CD4-positive, alpha-beta T cell treated with Interleukin-6 for 4 hours (primary cell): ENCODE results near the gene CACNA2D3.

Experiments used
- DNase-seq: peaks from one replicate; pipeline ENCODE4 v3.0.0-alpha.2; 2020; ENCODE audit warnings: mixed read lengths

Gene CACNA2D3

DNA sequence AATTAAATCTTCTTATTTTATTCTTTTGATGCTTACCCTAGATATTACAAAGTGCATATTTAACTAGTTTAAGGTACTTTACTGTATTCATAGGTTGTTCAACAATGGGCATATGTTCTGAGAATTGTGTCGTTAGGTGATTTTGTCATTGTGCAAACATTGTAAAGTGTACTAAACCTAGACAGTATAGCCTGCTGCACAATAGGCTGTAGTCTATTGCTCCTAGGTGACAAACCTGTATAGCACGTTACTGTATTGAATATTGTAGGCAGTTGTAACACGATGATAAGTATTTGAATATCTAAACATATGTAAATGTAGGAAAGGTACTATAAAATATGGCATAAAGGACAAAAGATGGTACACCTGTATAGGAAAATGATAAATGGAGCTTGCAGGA lies 100.7 kb downstream of the CACNA2D3 start:
- DNase-seq = no peak

DNA sequence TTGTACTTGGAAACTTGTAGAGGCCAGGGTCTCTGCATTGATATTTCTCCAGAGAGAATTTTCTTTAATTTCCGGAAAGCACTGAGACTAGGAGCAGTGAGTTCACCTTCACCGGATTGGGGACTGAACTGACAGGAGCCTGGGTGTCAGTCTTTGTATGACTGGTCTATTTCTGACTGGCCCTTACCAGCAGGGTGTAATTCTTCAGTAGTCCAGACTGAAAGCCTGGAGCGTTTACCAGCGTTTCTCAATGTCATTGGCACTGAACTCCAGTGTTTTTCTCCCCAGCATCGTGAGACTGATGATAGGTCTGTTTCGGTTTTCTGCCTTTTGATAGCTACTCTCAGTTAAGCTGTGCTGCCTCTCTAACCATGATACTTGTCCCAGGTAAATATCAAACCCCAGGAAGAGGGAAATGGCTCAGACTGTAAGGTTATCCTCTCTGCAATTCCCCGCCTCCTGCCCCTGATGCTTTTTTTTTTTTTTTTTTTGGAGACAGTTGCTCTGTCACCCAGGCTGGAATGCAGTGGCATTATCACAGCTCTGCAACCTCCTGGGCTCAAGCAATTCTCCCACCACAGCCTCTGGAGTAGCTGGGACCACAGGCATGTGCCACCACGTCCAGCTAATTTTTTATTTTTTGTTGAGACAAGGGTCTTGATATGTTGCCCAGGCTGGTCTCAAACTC lies 103.6 kb downstream of the CACNA2D3 start:
- DNase-seq = no peak

DNA sequence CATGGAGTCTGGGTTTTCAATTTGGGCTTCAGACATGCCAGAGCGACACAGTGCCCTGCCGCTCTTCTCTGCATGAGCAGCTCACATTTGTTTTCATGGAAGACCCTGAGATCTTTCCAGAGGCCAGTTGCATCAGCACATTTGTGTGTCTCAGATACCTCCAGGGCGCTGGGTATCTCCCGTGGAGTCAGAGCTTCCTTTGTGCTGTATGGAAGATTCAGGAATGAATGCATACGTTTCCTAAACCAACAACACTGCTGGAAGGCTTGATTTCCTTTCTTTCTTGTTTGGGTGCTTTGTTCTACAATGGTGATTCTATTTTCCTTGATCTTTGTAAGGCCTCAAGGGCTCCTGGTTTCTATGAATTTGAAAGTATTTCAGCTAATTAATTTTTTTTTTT lies 106.5 kb downstream of the CACNA2D3 start:
- no peak for DNase-seq

DNA sequence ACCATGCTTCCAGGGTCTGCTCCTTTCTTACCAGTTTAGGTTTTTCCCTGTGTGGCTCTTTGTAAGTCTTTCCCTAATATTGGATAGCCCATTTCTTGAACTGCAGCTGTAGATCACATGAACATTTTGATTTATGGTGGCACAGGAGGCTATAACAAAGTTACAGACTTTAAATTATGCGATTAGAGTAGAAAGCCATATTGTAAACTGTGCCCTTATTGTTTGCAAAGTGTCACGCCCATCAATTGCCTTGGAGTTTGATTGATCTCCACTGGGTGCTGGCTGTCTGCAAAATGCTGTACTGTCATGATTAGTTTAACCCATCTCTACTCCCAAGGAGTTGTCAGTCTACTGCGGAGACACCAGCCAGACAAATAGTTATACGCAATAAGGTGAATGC lies 110.3 kb downstream of the CACNA2D3 start:
- no peak for DNase-seq

DNA sequence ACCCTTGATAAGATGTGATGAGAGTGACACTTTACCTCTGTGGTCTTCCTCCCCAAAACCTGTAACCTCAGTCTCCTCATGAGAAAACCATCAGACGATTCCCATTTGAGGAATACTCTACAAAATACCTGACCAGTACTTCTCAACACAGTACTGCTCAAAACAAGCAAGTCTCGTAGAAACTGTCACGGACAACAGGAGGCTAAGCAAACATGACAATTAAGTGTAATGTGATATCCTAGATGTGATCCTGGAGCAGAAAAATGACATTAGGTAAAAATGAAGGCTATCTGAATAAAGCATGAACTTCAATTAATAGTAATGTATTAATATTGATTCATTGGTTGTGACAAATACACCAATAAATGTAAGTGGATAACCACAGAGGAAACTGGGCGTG lies 113.6 kb downstream of the CACNA2D3 start:
- no peak for DNase-seq

DNA sequence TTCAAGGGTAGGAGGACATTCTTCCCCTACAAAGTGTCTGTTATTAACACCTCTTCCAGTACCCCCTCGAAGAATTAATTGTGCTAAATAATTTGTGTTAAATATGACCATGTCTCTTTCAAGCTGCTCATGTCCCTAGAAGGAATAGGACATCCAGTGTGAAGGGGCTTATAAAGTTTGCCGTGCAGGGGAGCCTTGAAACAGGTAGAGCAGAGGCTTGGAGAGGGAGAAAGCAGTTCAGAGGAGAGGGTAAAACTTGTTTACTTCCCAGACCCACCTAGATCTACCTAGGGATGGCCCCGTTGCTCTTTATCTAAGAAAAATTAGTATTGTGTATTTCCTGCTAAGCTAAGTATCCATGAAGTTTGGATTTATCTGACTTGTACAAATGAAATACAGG lies 114.8 kb downstream of the CACNA2D3 start:
- no peak for DNase-seq

DNA sequence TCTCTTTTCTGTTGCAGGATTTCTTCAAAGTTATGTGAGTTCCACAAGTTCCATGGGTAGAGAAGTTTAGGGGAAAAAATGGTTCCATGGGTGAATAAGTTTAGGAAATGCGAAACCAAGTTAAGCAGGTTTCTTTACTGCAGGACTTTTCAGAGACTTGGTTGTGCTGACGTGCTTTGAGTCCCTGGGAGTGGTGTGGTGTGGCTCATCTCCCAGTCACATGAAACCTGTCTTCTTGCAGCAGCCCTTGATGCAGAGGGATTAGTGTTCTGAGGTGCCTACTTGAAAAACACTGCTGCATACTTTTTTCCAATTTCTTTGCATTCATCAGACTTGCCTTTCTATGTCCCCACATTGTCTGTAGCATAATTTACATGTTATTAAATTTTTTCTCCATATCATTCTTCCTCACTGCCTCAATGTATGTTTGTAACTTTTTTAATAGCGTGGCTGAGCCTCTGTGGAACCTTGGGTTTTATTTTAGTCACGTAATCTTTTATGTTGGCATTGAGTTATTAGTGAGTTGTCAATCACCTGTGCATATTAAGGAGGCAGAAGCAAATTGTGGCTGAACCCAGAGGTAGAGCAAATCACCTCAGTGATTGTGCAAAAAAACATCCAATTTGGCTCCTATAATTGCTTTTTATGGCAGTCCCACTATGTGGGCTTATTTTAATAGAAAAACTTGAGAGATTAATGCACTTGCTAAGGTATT lies 115.6 kb downstream of the CACNA2D3 start:
- no peak for DNase-seq

DNA sequence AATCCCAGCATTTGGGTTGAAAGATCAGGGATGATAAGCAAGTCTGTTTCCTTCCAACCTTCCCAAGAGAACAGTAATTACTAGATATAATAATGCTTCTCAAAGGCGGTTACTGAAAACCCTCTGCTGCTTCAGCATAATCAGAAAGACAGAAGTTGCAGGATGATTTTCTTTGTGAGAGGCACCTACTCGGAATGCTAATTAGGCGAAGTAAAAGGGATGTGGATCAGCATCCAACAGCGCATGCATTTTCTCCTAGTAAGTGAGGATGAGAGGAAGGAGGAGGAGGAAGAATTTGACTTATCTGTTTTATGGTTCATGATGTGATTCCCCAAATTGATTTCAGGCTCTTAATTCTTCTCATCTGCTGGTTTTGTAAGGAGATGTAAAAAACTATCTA lies 118.0 kb downstream of the CACNA2D3 start:
- DNase-seq = no peak

DNA sequence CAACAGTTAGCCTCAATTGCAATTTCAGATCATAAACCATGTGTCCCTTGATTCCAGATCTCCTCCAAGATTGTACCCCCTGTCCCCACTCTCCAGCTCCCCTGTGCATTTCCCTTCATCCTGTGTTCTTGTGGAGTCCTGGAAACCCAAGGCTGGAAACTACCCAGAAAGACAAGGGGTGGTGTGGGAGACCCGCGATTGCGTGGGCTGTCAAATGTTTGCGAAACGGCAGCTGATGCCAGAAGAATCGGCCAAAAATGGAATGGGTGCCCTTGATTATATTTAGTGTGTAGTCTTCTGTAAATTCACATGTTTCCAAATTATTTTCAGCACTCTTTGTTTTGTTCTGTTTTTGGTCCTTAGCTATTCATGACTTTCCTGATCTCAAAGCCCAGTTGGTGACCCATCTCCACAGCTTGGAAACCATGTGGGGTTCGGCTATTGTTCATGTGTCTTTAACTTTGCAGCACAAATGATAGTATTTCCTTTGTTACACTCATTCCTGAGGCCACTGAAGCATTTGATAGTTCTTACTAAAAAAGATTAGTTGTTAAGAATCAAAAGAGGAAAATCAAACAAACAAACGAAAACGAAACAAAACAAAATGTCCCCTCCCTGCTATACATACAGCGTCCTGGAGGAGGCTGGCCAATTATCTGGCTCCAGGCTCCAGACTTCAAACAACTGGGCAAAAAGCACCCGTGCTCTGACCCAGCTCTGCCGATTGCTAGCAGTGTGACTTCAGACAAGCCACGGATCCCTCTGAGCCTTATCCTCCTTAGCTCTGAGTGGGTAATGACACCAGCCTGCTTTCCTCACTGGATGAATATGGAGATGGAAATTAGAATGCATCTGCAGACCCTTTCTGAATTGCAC lies 120.9 kb downstream of the CACNA2D3 start:
- DNase-seq = no peak

DNA sequence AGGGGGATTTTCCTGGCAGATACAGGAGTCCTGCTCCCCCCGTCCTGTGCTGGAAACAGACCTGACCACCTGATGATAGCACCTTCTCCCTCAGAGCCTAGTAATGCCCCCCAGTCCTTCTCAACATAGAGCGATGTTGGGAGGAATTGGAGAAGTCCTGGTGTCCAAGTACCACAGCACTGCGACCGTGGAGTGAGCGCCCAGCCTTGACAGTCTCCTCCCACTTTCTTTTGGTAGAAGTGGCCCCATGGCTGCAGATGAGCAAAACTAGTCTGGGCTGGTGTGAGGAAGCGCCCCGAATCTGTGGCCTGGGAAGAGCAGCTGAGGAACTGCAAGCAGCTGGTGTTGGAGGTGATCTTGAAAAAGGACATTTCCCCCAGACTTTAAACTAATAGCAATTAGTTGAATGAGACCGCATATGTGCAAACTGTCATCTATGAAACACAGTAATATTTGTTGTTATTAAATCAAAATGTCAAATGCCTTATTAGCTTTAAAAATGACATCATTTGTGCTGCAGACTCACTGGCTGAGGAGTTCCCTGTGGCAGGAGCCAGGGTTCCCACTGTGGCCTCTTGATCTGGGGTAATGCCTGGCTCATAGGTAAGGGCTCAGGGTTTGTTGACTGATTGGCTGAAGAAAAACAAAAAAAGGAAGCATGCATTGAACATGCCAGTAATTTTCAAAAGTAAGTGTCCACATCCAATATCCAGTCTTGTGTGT lies 121.8 kb downstream of the CACNA2D3 start:
- no peak for DNase-seq

DNA sequence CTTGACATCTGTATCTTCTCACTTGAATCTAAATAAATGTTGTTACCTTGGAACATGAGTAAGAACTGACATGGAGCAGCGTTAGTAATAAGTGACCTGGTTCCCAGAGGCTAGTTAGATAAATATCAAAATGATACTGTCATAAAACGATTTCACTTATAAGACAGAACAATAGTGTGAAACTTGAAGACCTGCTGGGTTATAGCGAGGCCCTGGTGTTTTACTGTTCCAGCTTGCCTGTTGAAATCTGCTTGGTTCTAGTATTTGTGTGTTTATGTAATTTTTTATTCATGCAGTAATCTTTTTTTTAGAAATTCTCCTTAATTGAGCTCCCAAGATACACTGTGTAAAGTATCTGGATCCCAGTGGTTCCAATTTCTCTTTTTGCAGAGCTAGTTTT lies 129.4 kb downstream of the CACNA2D3 start:
- DNase-seq = no peak

DNA sequence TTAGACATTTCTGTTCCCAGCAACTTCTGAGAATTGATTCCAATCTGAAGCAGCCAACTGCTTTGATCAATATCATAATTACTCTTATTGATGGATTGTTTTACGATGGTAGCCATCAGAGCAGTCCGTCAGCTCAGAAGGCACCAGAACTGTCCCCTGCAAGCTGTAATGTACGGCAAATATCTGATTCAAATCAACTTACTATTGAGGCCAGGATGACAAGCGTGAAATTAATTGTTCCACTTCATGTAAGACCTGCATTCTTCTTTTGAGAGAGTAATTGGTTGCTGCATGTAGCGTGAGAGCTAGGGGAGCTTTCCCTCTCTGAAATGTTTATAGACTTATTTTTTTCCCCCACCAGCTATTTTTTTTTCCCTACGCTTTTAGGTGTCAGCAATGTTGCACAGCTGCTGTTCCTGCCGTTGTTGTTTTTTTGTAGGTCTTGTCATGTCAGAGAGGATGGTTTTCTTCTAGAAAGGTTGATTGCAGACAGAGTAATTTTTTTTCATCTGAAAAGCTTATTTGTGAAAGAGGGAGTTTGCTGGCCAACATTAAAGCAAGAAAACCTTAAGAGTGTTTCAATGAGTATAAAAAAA lies 134.9 kb downstream of the CACNA2D3 start:
- no peak for DNase-seq

DNA sequence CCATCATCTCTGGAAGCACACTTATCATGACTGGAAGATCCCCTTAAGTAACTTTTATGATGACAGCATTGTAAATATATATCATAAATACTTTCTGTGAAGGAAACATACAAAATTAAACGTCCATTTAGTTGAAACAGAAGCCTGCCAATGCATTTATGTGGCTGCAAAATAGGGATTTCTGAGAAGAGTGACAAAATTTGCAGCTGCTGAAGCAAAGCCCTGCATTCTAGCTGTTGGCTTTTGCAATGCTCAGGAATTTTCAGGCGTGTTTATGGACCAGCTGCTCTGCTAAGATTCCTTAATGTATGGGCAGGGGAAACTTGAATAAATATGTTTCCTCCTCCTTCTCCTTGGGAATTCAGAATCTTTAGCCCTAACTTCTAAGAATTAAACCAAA lies 137.3 kb downstream of the CACNA2D3 start:
- no peak for DNase-seq

DNA sequence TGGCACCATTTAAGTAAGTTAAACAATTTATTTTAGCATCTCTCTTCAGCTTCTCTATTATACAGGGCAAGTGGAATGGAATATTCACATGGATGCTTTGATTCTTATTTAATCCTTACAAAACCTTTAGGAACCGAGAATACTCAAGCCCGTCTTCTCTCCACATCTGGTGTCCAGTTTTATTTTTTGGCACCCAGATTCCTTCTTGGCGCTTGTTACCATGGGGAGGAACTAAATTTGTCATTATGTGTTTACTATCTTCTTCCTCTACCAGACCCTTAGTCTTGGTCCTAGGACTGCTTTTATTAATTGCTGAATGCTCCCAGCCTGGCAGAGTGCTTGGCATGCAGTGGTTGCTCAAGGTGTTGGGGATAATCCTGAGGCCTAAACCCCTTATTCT lies 138.8 kb downstream of the CACNA2D3 start:
- no peak for DNase-seq

DNA sequence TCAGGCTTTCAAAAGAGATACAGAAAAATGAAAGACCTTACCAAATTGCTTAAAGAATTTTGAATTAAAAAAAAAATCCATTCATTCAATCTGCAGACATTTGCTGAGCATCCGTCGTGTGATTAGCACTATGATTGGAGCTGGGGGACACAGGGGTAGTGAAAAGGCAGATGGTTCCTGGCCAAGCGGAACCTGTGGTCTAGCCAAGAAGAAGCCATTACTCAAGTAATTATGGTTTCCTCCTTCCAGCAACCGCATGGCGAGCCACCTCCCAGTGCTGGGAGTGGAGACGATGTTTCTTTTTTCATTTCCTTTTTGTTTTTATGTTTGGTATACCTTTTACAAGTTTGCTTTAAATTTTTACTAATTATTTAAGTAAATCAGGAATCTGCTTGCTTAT lies 140.2 kb downstream of the CACNA2D3 start:
- DNase-seq = no peak

DNA sequence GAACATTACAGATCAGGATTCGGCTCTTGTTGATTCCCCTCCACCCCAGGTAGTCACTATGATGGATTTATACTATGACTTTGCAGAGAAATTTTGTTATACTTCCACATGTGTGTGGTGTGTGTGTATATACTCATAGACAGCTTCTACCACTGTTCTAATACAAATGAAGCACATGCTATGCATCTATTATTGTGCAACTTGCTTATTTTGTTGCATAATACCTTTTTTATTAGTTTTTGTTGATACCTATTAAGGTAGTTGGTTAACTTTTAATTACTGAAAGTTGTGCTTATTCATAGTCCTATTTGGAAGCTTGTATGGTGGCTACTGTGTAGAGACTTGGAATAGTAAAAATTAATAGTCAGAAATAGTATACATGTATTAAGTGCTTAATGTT lies 140.6 kb downstream of the CACNA2D3 start:
- DNase-seq = no peak

DNA sequence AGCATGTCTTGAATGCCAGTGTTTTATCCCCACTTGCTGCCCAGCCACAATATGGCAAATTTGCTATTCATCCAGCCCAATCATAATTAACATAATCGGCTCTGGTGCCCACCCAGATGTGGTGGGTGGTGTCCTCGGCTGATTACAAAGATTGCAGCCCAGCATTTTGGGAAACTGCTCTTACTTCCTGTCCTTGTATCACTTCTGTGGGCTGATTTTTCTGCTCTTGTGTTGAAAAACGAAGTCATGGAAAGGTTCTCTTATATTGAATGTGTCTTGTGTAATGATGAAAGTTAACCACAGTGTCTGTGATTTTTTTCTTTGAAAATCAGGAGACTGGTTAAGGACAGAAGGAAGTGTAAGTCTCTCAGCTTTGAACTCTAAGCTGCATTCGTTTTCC lies 141.7 kb downstream of the CACNA2D3 start:
- DNase-seq = no peak

DNA sequence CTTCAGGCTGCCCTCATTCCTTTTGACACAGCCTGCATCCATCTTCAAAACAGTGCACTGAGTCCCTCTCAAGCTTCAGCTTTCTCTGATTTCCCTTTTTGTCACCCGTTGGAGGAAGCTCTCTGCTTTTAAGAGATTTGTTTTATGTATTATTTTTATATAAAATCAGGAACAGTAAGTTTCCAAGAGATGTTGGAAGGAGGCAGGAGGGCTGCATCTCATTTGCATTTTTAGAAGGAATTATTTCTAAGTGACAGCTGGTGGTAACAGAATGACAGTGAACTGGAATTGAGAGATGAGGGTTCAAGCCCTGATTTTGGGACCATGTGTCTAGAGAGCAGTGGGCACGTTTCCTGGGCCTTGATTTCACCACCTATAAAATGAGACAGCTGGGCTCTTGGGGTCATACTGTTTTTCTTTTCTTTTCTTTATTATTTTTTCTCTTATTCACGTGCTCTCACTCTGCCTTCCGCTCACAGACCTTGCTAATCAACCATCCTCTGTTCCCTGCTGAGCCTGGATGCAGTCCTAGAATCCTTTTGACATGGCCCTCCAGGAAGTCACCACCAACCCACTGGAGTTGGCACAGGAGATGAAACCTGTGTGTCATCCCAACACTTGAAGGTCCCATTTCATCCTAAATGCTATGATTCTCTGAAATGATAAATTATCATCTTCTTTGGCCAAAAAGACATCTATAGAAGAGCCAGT lies 148.6 kb downstream of the CACNA2D3 start:
- no peak for DNase-seq

DNA sequence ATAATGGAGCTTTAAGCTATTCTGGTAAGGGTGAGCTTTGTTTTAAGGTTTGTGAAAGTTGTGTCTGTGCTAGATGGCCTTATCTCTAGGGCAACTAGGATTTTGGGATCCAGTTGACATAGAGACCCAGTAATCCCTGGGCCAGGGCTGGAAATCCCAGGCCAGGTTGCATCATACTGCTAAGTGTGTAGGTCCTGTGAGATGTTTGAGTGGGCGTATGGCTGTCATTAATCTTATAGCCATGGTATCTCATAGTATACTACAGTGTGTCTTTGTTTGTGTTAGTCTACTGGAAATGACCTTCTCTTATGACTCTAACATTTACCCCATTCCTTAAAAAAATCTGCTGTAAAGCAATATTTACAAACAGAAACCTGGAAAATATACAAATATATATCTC lies 151.4 kb downstream of the CACNA2D3 start:
- DNase-seq = no peak

DNA sequence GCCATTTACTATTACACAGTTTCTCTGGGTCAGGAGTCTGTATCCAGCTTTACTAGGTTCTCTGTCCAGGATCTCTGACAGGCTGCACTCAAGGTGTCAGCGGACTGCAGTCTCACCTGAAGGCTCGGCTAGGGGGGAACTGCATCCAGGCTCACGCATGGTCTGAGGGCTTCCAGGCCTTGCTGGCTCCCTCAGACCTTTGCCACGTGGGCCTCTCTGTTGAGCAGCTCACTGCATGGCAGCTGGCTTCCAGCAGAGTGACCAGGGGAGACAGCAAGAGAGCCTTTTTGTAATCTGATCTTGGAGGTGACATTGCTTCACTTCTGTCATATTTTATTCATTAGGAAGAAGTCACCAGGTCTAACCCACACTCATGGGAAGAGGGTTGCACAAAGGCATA lies 152.3 kb downstream of the CACNA2D3 start:
- no peak for DNase-seq

DNA sequence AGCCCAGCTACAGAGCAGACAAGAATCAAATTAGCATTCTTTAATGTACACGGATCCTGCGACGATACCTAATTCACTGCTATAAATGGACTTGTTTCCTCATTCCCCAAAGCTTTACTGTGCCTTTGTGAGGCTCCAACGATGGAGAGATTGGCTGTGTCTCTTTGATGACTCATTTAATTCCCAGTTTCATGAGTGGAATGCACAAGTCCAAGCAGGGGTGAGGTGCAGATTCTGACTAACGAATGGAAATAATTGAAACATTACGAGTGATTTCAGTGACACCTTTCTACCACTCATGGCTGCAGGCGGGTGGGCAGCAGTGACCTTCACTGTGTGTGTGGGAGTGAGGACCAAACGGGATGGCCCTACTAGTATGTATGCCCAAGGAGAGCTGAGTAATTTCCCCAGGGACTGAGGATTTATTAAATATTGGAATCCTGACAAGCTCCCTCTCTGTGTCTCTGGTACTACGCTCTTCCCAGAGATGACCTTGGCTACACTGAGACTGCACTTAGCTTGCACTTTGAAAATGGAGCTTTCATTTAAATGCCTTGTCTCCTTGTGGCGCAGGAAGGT lies 156.7 kb downstream of the CACNA2D3 start:
- no peak for DNase-seq

DNA sequence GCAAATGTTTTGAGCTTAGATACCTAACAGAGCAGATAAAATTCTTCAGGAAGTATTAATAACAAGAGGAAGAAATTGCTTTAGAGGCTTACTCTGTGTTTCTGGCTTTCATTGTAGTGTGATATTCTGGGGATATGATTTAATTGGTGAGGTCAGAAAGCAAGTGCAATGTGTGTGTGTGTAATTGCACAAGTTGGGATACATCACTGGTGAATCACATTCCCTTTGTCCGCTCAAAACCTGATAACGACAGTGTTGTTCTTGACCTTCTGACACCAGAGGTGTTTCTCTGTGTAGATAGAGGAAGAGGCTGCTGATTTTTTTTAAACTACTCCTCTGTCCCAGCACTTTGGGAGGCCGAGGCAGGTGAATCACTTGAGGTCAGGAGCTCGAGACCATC lies 161.1 kb downstream of the CACNA2D3 start:
- DNase-seq = no peak
